Common myeloid progenitor, CD34-positive (primary cell): ENCODE results near the gene PRKCQ.

ENCODE experiments used
- CTCF ChIA-PET: fragments of 350-600 bp; sonication (Branson Sonifier 250); formaldehyde crosslinking; loops from one replicate; lab custom pipeline; 2021; ENCODE audit warnings: antibody characterized with exemption; lab: Charles Lee
- POLR2A ChIA-PET: fragments of 350-600 bp; sonication (Branson Sonifier 250); formaldehyde crosslinking; loops from one replicate; lab custom pipeline; 2021; ENCODE audit warnings: antibody characterized with exemption; lab: Charles Lee
- DNase-seq, 3 donors: peaks; one replicate each; pipeline versions ENCODE4 v3.0.0 to v3.0.0-alpha.2; 2013
- H3K27ac ChIP-seq, 2 experiments: 1 replicate in 1 of 2; 2 replicates in 1 of 2; pipeline ENCODE4 v1.7.0; 2013; ENCODE audit warnings: inconsistent platforms in 2 of 2, low read length in 2 of 2, mild to moderate bottlenecking in 2 of 2, low read depth in 1 of 2, moderate library complexity in 1 of 2; ENCODE audit not compliant: severe bottlenecking in 2 of 2, insufficient read depth in 1 of 2, poor library complexity in 1 of 2
- H3K27me3 ChIP-seq, 5 experiments: replicated peaks in 2 of 5; 1 replicate in 3 of 5; 2 replicates in 2 of 5; pipeline versions ENCODE4 v1.6.1 to v1.7.0; 2013; ENCODE audit warnings: low read length in 4 of 5, mild to moderate bottlenecking in 2 of 5, moderate library complexity in 2 of 5, inconsistent platforms in 1 of 5; ENCODE audit not compliant: insufficient read depth in 5 of 5, control insufficient read depth in 4 of 5
- H3K36me3 ChIP-seq, 4 experiments: 1 replicate in 2 of 4; 2 replicates in 2 of 4; pipeline versions ENCODE4 v1.6.1 to v1.7.0; 2013; ENCODE audit warnings: low read length in 3 of 4, control low read depth in 1 of 4, mild to moderate bottlenecking in 1 of 4; ENCODE audit not compliant: control insufficient read depth in 4 of 4, insufficient read depth in 4 of 4
- H3K4me1 ChIP-seq, 4 experiments: 1 replicate in 3 of 4; 2 replicates in 1 of 4; pipeline versions ENCODE4 v1.6.1 to v1.7.1; 2013; ENCODE audit warnings: low read length in 3 of 4, mild to moderate bottlenecking in 3 of 4, control low read depth in 1 of 4, inconsistent platforms in 1 of 4, moderate library complexity in 1 of 4; ENCODE audit not compliant: control insufficient read depth in 4 of 4, insufficient read depth in 4 of 4; ENCODE audit errors: control extremely low read depth in 1 of 4
- H3K4me3 ChIP-seq, 7 experiments: 1 replicate in 4 of 7; 2 replicates in 3 of 7; pipeline versions ENCODE4 v1.5.1 to v1.7.0; 2013; ENCODE audit warnings: mild to moderate bottlenecking in 7 of 7, low read length in 6 of 7, moderate library complexity in 6 of 7, inconsistent platforms in 2 of 7, low read depth in 2 of 7, control low read depth in 1 of 7; ENCODE audit not compliant: insufficient read depth in 4 of 7, control insufficient read depth in 1 of 7; ENCODE audit errors: extremely low read depth in 1 of 7
- H3K9me3 ChIP-seq, 5 experiments: 1 replicate in 4 of 5; 2 replicates in 1 of 5; pipeline versions ENCODE4 v1.6.1 to v1.7.1; 2013; ENCODE audit warnings: low read length in 4 of 5, mild to moderate bottlenecking in 2 of 5, inconsistent platforms in 1 of 5, low read depth in 1 of 5, moderate library complexity in 1 of 5; ENCODE audit not compliant: control insufficient read depth in 4 of 5, insufficient read depth in 2 of 5; ENCODE audit errors: control extremely low read depth in 1 of 5
- WGBS: methylation state at CpG from one replicate; pipeline ENCODE4 v1.1.5; 2013; ENCODE audit not compliant: insufficient coverage; 5-methylcytosine and 5-hydroxymethylcytosine counted together

PRKCQ gene

GRCh38 chr10:6490614-6491013, 89.5 kb downstream of the PRKCQ start:
- peak in 2 of 3 donors; percentile 46 to 47 for DNase-seq
- CTCF ChIA-PET: interaction anchor here (1.0 to 1.9 kb wide), 4 partner anchors 17 to 180 kb away, joined by 3 to 4 read pairs (median 3); no protein-coding TSS in a partner anchor

GRCh38 chr10:6487920-6488319, 92.2 kb downstream of the PRKCQ start:
- CTCF ChIA-PET: interaction anchor here (1.4 kb wide), 1 partner anchor 42 kb away, joined by 8 read pairs; no protein-coding TSS in a partner anchor

More at GRCh38 chr10:6490614-6491013, 89.5 kb downstream of the PRKCQ start:
- Histone ChIP-seq H3K27me3 (no peaks in the 10 kb centered on the region), H3K4me1 (peaks cover 0 to 21% (median 9%) of the 10 kb centered on the region in 4 experiments), H3K4me3 (no peak overlapping the region), H3K9me3 (no peaks in the 10 kb centered on the region), H3K36me3 (peaks cover 23 to 77% (median 48%) of the 10 kb centered on the region in 4 experiments), H3K27ac (no peak overlapping the region)
- POLR2A ChIA-PET: no interaction called here
- 63% methylated on average over 4 of the region's 4 CpGs for WGBS

DNA sequence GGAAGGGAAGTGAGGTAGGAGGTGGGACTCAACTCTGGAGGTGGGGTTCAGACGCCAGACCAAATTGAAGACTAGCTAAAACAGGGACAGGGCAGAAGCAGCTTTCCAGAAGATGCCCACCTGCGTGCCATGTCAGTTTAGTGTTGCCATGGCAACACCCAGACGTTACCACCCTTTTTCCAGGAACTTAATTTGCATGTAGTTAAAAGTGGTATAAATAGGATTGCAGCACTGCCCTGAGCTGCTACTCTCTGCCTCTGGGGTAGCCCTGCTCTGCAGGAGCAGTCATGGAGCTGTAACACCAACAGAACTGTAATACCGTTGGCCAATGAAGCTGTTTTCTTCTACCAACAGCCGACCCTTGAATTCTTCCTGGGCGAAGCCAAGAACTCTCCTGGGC, 93.8 kb downstream of the PRKCQ start:
- H3K27me3 ChIP-seq: no peaks in the 10 kb centered on the region
- 100% methylated on average over 4 of the region's 6 CpGs for WGBS
- DNase-seq: no peak
- peaks cover 26 to 80% (median 59%) of the 10 kb centered on the region in 4 experiments for H3K36me3 ChIP-seq
- ChIA-PET POLR2A (no interaction called here), CTCF (interaction anchor here (1.3 to 1.6 kb wide), 3 partner anchors 11 to 38 kb away, joined by 4 to 5 read pairs (median 5); no protein-coding TSS in a partner anchor)
- no peaks in the 10 kb centered on the region for H3K9me3 ChIP-seq
- peaks cover 0 to 8% (median 4%) of the 10 kb centered on the region in 4 experiments for H3K4me1 ChIP-seq
- H3K4me3 ChIP-seq: no peak overlapping the region
- no peak overlapping the region for H3K27ac ChIP-seq

More at GRCh38 chr10:6487920-6488319, 92.2 kb downstream of the PRKCQ start:
- Histone ChIP-seq H3K4me3 (no peak overlapping the region), H3K27me3 (no peaks in the 10 kb centered on the region), H3K9me3 (no peaks in the 10 kb centered on the region), H3K27ac (no peak overlapping the region), H3K4me1 (peaks cover 0 to 5% (median 3%) of the 10 kb centered on the region in 4 experiments), H3K36me3 (peaks cover 26 to 84% (median 57%) of the 10 kb centered on the region in 4 experiments)
- POLR2A ChIA-PET: interaction anchor here (0.6 to 1.2 kb wide), 2 partner anchors 14 to 21 kb away, joined by 3 to 4 read pairs; no protein-coding TSS in a partner anchor
- no CpG with 5 or more reads among the region's 5 CpGs for WGBS
- peak in 2 of 3 donors; percentile 34 to 58 for DNase-seq

- Histone ChIP-seq H3K27ac (no peak overlapping the region), H3K4me1 (peaks cover 0 to 8% (median 1%) of the 10 kb centered on the region in 4 experiments), H3K36me3 (peaks cover 34 to 87% (median 61%) of the 10 kb centered on the region in 4 experiments), H3K4me3 (no peak overlapping the region), H3K9me3 (no peaks in the 10 kb centered on the region), H3K27me3 (no peaks in the 10 kb centered on the region)
- ChIA-PET CTCF (interaction anchor here (0.7 to 1.8 kb wide), 6 partner anchors 15 to 157 kb away, joined by 3 to 4 read pairs (median 4); no protein-coding TSS in a partner anchor), POLR2A (no interaction called here)
- no peak for DNase-seq
- WGBS: 79% methylated on average over 4 of the region's 9 CpGs
Measured at GRCh38 chr10:6482737-6483357, 97.2 kb downstream of the PRKCQ start.

GRCh38 chr10:6478722-6479121, 101.4 kb downstream of the PRKCQ start:
- no peak overlapping the region for H3K4me3 ChIP-seq
- H3K9me3 ChIP-seq: no peaks in the 10 kb centered on the region
- H3K36me3 ChIP-seq: peaks cover 20 to 51% (median 42%) of the 10 kb centered on the region in 4 experiments
- WGBS: 96% methylated on average over 3 of the region's 8 CpGs
- no peak for DNase-seq
- H3K4me1 ChIP-seq: peaks cover 17 to 44% (median 34%) of the 10 kb centered on the region in 4 experiments
- ChIA-PET POLR2A (no interaction called here), CTCF (interaction anchor here (1.5 kb wide), 1 partner anchor 14 kb away, joined by 4 read pairs; no protein-coding TSS in a partner anchor)
- no peak overlapping the region for H3K27ac ChIP-seq
- H3K27me3 ChIP-seq: no peaks in the 10 kb centered on the region

DNA sequence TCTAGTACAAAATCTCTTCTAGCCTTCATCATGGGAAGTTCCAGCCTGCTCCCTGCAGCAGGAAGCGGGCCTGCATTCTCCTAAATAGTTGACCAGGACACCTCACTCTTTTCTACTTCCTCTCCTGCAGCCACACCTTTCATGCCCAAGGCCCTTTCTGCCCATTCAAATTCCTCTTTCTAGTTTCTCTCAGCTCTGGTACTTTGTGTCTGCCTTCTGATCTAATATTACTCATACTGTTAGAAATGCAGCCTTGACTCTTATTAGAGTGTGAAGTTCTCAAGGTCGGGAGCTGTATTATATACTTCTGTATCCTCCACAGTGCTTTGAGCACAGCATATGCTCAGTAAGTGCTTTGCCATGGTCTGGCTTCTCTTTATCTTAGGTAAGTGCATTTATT, 103.1 kb downstream of the PRKCQ start:
- no peak overlapping the region for H3K27ac ChIP-seq
- H3K4me3 ChIP-seq: no peak overlapping the region
- H3K27me3 ChIP-seq: no peaks in the 10 kb centered on the region
- peaks cover 14 to 35% (median 28%) of the 10 kb centered on the region in 4 experiments for H3K36me3 ChIP-seq
- peaks cover 21 to 53% (median 49%) of the 10 kb centered on the region in 4 experiments for H3K4me1 ChIP-seq
- WGBS: 100% methylated on average over 1 of the region's 2 CpGs
- no peaks in the 10 kb centered on the region for H3K9me3 ChIP-seq
- no peak for DNase-seq
- ChIA-PET CTCF (no interaction called here), POLR2A (no interaction called here)

- H3K4me1 ChIP-seq: peaks cover 21 to 68% (median 63%) of the 10 kb centered on the region in 4 experiments
- no peaks in the 10 kb centered on the region for H3K27me3 ChIP-seq
- ChIA-PET CTCF (interaction anchor here (1.0 to 7.5 kb wide), 4 partner anchors 11 to 104 kb away, joined by 3 to 41 read pairs (median 5); no protein-coding TSS in a partner anchor), POLR2A (no interaction called here)
- 92% methylated on average over 2 of the region's 5 CpGs for WGBS
- peaks cover 11 to 23% (median 21%) of the 10 kb centered on the region in 4 experiments for H3K36me3 ChIP-seq
- no peaks in the 10 kb centered on the region for H3K9me3 ChIP-seq
- peak overlapping the region; percentile 85 to 88 for H3K27ac ChIP-seq
- no peak for DNase-seq
- H3K4me3 ChIP-seq: peak overlapping the region in 1 of 7 experiments; percentile 73
Measured at GRCh38 chr10:6474871-6475270, 105.2 kb downstream of the PRKCQ start.
